Liver (tissue), 3 donors: Measurements from ENCODE around the gene TUBA4B.

ENCODE experiments used
- RAD21 ChIP-seq, 2 donors: IDR thresholded peaks; 2 replicates each; pipeline ENCODE4 v1.6.1; 2016; ENCODE audit warnings: antibody characterized with exemption in 2 of 2, mild to moderate bottlenecking in 2 of 2
- TF ChIP-seq, protein P1 (sequence below): fragments of 150-350 bp; IDR thresholded peaks from 2 replicates; pipeline ENCODE4 v1.5.1; 2017; ENCODE audit warnings: improper control_type of control experiment, low read depth, low read length; ENCODE audit not compliant: missing input control
- donor health status: healthy.
- donor health status: healthy.

- TF ChIP-seq, protein P1, sequence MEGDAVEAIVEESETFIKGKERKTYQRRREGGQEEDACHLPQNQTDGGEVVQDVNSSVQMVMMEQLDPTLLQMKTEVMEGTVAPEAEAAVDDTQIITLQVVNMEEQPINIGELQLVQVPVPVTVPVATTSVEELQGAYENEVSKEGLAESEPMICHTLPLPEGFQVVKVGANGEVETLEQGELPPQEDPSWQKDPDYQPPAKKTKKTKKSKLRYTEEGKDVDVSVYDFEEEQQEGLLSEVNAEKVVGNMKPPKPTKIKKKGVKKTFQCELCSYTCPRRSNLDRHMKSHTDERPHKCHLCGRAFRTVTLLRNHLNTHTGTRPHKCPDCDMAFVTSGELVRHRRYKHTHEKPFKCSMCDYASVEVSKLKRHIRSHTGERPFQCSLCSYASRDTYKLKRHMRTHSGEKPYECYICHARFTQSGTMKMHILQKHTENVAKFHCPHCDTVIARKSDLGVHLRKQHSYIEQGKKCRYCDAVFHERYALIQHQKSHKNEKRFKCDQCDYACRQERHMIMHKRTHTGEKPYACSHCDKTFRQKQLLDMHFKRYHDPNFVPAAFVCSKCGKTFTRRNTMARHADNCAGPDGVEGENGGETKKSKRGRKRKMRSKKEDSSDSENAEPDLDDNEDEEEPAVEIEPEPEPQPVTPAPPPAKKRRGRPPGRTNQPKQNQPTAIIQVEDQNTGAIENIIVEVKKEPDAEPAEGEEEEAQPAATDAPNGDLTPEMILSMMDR = no peak
- TF ChIP-seq RAD21 (IDR thresholded peaks at IDR 0.05) = no peak
These were observed 40.0 kb upstream of the TUBA4B start for GRCh38 chr2:219213026-219213415.
